LNCAP (cell line): ENCODE results near the gene IGF2BP1.

Source experiments
- CTCF ChIP-seq: fragments of 450-650 bp; IDR thresholded peaks from 2 replicates; pipeline ENCODE4 v1.5.1; 2017; ENCODE audit warnings: mild to moderate bottlenecking

IGF2BP1 gene

GRCh38 chr17:49054342-49055092 lies 57.3 kb downstream of the IGF2BP1 start:
- TF ChIP-seq CTCF: no peak

- TF ChIP-seq CTCF: no peak
Measured at GRCh38 chr17:49055181-49055927, 58.2 kb downstream of the IGF2BP1 start.

- TF ChIP-seq CTCF: no peak
Measured at GRCh38 chr17:49061524-49061943, 64.3 kb downstream of the IGF2BP1 start.

GRCh38 chr17:49063652-49064051 lies 66.5 kb downstream of the IGF2BP1 start:
- TF ChIP-seq CTCF: no peak

- TF ChIP-seq CTCF: no peak
Measured at GRCh38 chr17:49067163-49067562, 70.0 kb downstream of the IGF2BP1 start.

GRCh38 chr17:49069585-49070273 lies 72.5 kb downstream of the IGF2BP1 start:
- TF ChIP-seq CTCF: no peak

GRCh38 chr17:49071106-49071505 lies 73.9 kb downstream of the IGF2BP1 start:
- no peak for TF ChIP-seq CTCF
